Measurements from ENCODE around the gene MED15.

Gene MED15

GRCh38 chr22:20571531-20572007 lies 64.2 kb downstream of the MED15 start:
- DNase-seq (ENCODE audit: low read depth, low spot score) = peak; percentile 49

- no peak for DNase-seq (ENCODE audit: low read depth, low spot score)
Observed at GRCh38 chr22:20572132-20572802, 64.9 kb downstream of the MED15 start.

- DNase-seq (ENCODE audit: low read depth, low spot score) = no peak
Observed at GRCh38 chr22:20573176-20573832, 65.9 kb downstream of the MED15 start.

GRCh38 chr22:20573833-20574615 lies 66.6 kb downstream of the MED15 start:
- DNase-seq (ENCODE audit: low read depth, low spot score) = no peak

- DNase-seq (ENCODE audit: low read depth, low spot score) = no peak
Observed at GRCh38 chr22:20574920-20575353, 67.5 kb downstream of the MED15 start.

- DNase-seq (ENCODE audit: low read depth, low spot score) = no peak
Observed at GRCh38 chr22:20575724-20576444, 68.5 kb downstream of the MED15 start.

- DNase-seq (ENCODE audit: low read depth, low spot score) = no peak
Observed at GRCh38 chr22:20576445-20576816, 69.0 kb downstream of the MED15 start.

- DNase-seq (ENCODE audit: low read depth, low spot score) = no peak
Observed at GRCh38 chr22:20577045-20577444, 69.6 kb downstream of the MED15 start.

- no peak for DNase-seq (ENCODE audit: low read depth, low spot score)
Observed at GRCh38 chr22:20577549-20577975, 70.2 kb downstream of the MED15 start.

- no peak for DNase-seq (ENCODE audit: low read depth, low spot score)
Observed at GRCh38 chr22:20578192-20578591, 70.8 kb downstream of the MED15 start.

- DNase-seq (ENCODE audit: low read depth, low spot score) = no peak
Observed at GRCh38 chr22:20578707-20579106, 71.3 kb downstream of the MED15 start.

GRCh38 chr22:20579273-20580120 lies 72.1 kb downstream of the MED15 start:
- DNase-seq (ENCODE audit: low read depth, low spot score) = no peak

- no peak for DNase-seq (ENCODE audit: low read depth, low spot score)
Observed at GRCh38 chr22:20580179-20580578, 72.8 kb downstream of the MED15 start.

- no peak for DNase-seq (ENCODE audit: low read depth, low spot score)
Observed at GRCh38 chr22:20580611-20581502, 73.4 kb downstream of the MED15 start.

GRCh38 chr22:20581503-20582170 lies 74.2 kb downstream of the MED15 start:
- DNase-seq (ENCODE audit: low read depth, low spot score) = no peak

- no peak for DNase-seq (ENCODE audit: low read depth, low spot score)
Observed at GRCh38 chr22:20582171-20582511, 74.7 kb downstream of the MED15 start.

- no peak for DNase-seq (ENCODE audit: low read depth, low spot score)
Observed at GRCh38 chr22:20582520-20583361, 75.3 kb downstream of the MED15 start.

- no peak for DNase-seq (ENCODE audit: low read depth, low spot score)
Observed at GRCh38 chr22:20583471-20583922, 76.1 kb downstream of the MED15 start.

All from activated CD4-positive, CD25-positive, alpha-beta regulatory T cell treated with anti-CD3 and anti-CD28 coated beads, Interleukin-2, amount 50 U/mL, for 16 hours (primary cell).